Esophagus squamous epithelium (tissue), 5 donors: ENCODE measurements around the gene CCDC27. TPM values are rescaled to one million over a fixed set of nuclear protein-coding genes. Genes with fewer than 3 reads are reported as not detected.

Experiments
- DNase-seq: peaks from one replicate; lab custom pipeline; 2025; lab: John Stamatoyannopoulos, UW
- H3K27ac ChIP-seq, 4 donors: fragments of 200-600 bp; sonication (generic); one replicate each; pipeline ENCODE4 v1.5.1; 2016 to 2019; ENCODE audit warnings: mild to moderate bottlenecking in 1 of 4
- H3K27me3 ChIP-seq, 4 donors: fragments of 200-600 bp; sonication (generic); 1 replicate in 3 of 4; 2 replicates in 1 of 4; pipeline versions ENCODE4 v1.5.1 to v1.6.0; 2017 to 2021; ENCODE audit warnings: antibody characterized with exemption in 1 of 4
- H3K36me3 ChIP-seq, 3 donors: fragments of 200-600 bp; sonication (generic); one replicate each; pipeline ENCODE4 v1.5.1; 2016 to 2019
- H3K4me1 ChIP-seq, 3 donors: fragments of 200-600 bp; sonication (generic); one replicate each; pipeline ENCODE4 v1.5.1; 2017 to 2019
- H3K4me3 ChIP-seq, 4 donors: fragments of 200-600 bp; sonication (generic); 1 replicate in 3 of 4; 2 replicates in 1 of 4; pipeline ENCODE4 v1.5.1; 2016 to 2019; ENCODE audit warnings: mild to moderate bottlenecking in 2 of 4, moderate library complexity in 1 of 4
- H3K9me3 ChIP-seq, 3 donors: fragments of 200-600 bp; sonication (generic); one replicate each; pipeline ENCODE4 v1.5.1; 2016 to 2019
- POLR2A ChIP-seq, 4 donors: fragments of 450-650 bp; IDR thresholded peaks; one replicate each; pipeline ENCODE4 v1.6.1; 2017; ENCODE audit warnings: antibody characterized with exemption in 4 of 4, mild to moderate bottlenecking in 4 of 4, moderate library complexity in 3 of 4
- WGBS, 2 donors: methylation state at CpG; one replicate each; pipeline ENCODE4 v1.1.5; 2018; 5-methylcytosine and 5-hydroxymethylcytosine counted together
- intact Hi-C: fragments of 100-400 bp; cut with DNase I; formaldehyde crosslinking; loops from one replicate; pipeline ENCODE4 v1.15.0; 2022
- total RNA-seq, 4 donors: library from RNA; depleted of rRNA; stranded (reverse); fragments of >200 nt; gene quantifications; one replicate each; pipeline ENCODE4 v1.1.0, GENCODE V29; 2016
- TF ChIP-seq, protein P1 (sequence below), 6 experiments: fragments of 450-650 bp in 4 of 6; fragments of 200-600 bp in 2 of 6; sonication (generic) in 2 of 6; IDR thresholded peaks; one replicate each; pipeline ENCODE4 v1.5.1; 2016 to 2019; ENCODE audit warnings: antibody characterized with exemption in 6 of 6, mild to moderate bottlenecking in 4 of 6, moderate library complexity in 4 of 6
- donor health status: DM: yes; HTN: yes; CAD: no.

Gene CCDC27
- not detected for total RNA-seq

DNA sequence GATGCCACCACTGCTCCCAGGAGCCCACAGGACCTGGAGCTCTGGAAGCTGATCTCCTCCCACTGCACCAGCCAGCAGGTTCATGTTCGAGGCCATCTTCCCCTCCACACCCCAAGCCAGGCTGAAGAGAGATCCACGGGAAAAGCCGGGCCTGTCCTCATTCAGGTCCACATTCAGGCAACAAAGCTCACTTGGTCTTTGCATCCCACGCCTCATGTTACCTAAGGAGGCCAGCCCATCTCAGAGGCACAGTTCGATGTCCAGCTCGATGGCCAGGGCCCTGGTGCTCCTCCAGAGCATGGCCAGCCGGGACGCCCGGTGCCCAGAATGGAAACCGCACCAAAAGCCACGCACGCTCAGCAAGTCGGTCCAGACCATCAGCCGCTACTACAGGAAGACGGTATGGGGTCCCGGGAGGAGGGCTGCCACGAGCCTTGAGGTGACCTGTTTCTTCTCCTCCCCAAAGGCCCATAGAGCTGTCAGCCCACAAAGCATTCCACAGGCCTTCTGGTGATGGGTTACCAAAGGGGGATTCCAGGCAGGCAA, at the start of gene CCDC27:
TSS of gene CCDC27 (plus strand) at position 51 of the 546 bp plus-strand sequence. CDS start at position 83, 32 bp downstream.
- no peak within 1 kb of the TSS for H3K4me3 ChIP-seq
- TF ChIP-seq, protein P1, sequence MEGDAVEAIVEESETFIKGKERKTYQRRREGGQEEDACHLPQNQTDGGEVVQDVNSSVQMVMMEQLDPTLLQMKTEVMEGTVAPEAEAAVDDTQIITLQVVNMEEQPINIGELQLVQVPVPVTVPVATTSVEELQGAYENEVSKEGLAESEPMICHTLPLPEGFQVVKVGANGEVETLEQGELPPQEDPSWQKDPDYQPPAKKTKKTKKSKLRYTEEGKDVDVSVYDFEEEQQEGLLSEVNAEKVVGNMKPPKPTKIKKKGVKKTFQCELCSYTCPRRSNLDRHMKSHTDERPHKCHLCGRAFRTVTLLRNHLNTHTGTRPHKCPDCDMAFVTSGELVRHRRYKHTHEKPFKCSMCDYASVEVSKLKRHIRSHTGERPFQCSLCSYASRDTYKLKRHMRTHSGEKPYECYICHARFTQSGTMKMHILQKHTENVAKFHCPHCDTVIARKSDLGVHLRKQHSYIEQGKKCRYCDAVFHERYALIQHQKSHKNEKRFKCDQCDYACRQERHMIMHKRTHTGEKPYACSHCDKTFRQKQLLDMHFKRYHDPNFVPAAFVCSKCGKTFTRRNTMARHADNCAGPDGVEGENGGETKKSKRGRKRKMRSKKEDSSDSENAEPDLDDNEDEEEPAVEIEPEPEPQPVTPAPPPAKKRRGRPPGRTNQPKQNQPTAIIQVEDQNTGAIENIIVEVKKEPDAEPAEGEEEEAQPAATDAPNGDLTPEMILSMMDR (IDR thresholded peaks at IDR 0.05), result no peak
- TF ChIP-seq POLR2A (IDR thresholded peaks at IDR 0.05), result no peak
- DNase-seq, result no peak
- intact Hi-C loops, result no loop called here
- H3K27ac ChIP-seq, result no peak within 1 kb of the TSS
- no peaks in the 10 kb centered on the region for H3K36me3 ChIP-seq
- peaks cover 5 to 7% (median 6%) of the 10 kb centered on the region in 3 donors for H3K4me1 ChIP-seq
- no peaks in the 10 kb centered on the region for H3K9me3 ChIP-seq
- 60 to 82% methylated on average over 1 to 10 of the region's 17 CpGs for WGBS, 2 donors
- H3K27me3 ChIP-seq, result peaks cover 0 to 51% (median 0%) of the 10 kb centered on the region in 4 donors

DNA sequence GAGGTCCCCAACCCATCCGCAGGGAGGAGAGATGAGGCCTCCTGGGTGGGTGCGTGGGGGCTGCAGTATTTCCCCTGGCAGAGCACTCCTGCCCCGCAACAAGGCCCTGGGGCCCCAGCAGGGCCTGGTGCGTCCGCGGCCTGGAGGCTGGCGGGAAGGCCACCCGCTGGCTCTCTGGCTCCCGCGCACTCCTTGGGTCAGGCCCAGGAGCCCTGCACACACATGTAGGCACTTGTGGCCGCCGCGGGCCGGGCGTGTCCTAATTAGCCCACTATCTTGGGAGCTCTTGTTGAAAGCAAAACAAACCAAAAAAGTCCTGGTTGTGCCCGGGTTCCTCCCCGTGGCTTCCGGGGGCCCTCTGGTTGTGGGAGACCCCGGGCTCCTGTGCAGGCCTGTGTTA, 49.7 kb upstream of the CCDC27 start:
- H3K27me3 ChIP-seq, result peaks cover 0 to 79% (median 0%) of the 10 kb centered on the region in 4 donors
- no peaks in the 10 kb centered on the region for H3K9me3 ChIP-seq
- DNase-seq, result no peak
- no peak overlapping the region for H3K4me3 ChIP-seq
- H3K36me3 ChIP-seq, result no peaks in the 10 kb centered on the region
- peaks cover 20 to 98% (median 51%) of the 10 kb centered on the region in 3 donors for H3K4me1 ChIP-seq
- intact Hi-C loops, result no loop called here
- 77% methylated on average over 5 of the region's 19 CpGs; no CpG with 5 or more reads in 1 of the 2 donors for WGBS, 2 donors
- TF ChIP-seq POLR2A (IDR thresholded peaks at IDR 0.05), result no peak
- TF ChIP-seq, protein P1 (IDR thresholded peaks at IDR 0.05), result no peak
- peak overlapping the region; percentile 60 to 83 (median 72) for H3K27ac ChIP-seq

- H3K27me3 ChIP-seq, result peaks cover 0 to 79% (median 0%) of the 10 kb centered on the region in 4 donors
- H3K27ac ChIP-seq, result peak overlapping the region; percentile 60 to 83 (median 72)
- peaks cover 18 to 98% (median 48%) of the 10 kb centered on the region in 3 donors for H3K4me1 ChIP-seq
- 35 to 40% methylated on average over 5 to 12 of the region's 21 CpGs for WGBS, 2 donors
- no peak for DNase-seq
- no peak for TF ChIP-seq POLR2A (IDR thresholded peaks at IDR 0.05)
- TF ChIP-seq, protein P1 (IDR thresholded peaks at IDR 0.05), result peak in 4 of 6 experiments; percentile 7 to 47 (median 24)
- H3K36me3 ChIP-seq, result no peaks in the 10 kb centered on the region
- intact Hi-C loops, result no loop called here
- H3K9me3 ChIP-seq, result no peaks in the 10 kb centered on the region
- H3K4me3 ChIP-seq, result no peak overlapping the region
These were observed 49.1 kb upstream of the CCDC27 start for GRCh38 chr1:3702990-3703728.

GRCh38 chr1:3703786-3704371, 48.4 kb upstream of the CCDC27 start:
- H3K27ac ChIP-seq, result peak overlapping the region; percentile 60 to 83 (median 72)
- H3K4me3 ChIP-seq, result no peak overlapping the region
- no peaks in the 10 kb centered on the region for H3K9me3 ChIP-seq
- TF ChIP-seq POLR2A (IDR thresholded peaks at IDR 0.05), result no peak
- TF ChIP-seq, protein P1 (IDR thresholded peaks at IDR 0.05), result no peak
- peaks cover 17 to 98% (median 49%) of the 10 kb centered on the region in 3 donors for H3K4me1 ChIP-seq
- no peak for DNase-seq
- 25 to 34% methylated on average over 10 to 15 of the region's 28 CpGs for WGBS, 2 donors
- intact Hi-C loops, result no loop called here
- H3K36me3 ChIP-seq, result no peaks in the 10 kb centered on the region
- H3K27me3 ChIP-seq, result peaks cover 0 to 79% (median 0%) of the 10 kb centered on the region in 4 donors
